H1 (cell line): ENCODE results near the gene SPOCD1. TPM values are rescaled to one million over a fixed set of nuclear protein-coding genes. Genes with fewer than 3 reads are reported as not detected.

ENCODE experiments used
- CHD7 ChIP-seq: fragments of 300-600 bp; sonication (generic); IDR thresholded peaks from 2 replicates; pipeline ENCODE4 v1.7.1; 2012; ENCODE audit warnings: low read length, moderate library complexity, mild to moderate bottlenecking, inconsistent platforms; ENCODE audit not compliant: insufficient replicate concordance
- polyA plus RNA-seq, 7 experiments: library from polyadenylated mRNA; depleted of rRNA in 3 of 7; stranded (reverse) in 5 of 7; unstranded in 2 of 7; fragments of >200 nt in 5 of 7; fragments of 200-250 nt in 2 of 7; gene quantifications; 1 replicate in 5 of 7; 2 replicates in 1 of 7; 4 replicates in 1 of 7; pipeline versions ENCODE4 v1.2.1 to v1.2.3, GENCODE V29; 2011 to 2013; ENCODE audit warnings: missing spikeins in 2 of 7, mixed read lengths in 2 of 7
- total RNA-seq: library from RNA; stranded (reverse); fragmentation: NEBNext Ultra II Directional; extraction: Animal tissue kit (Norgen Biotek cat#: 25700); gene quantifications from 2 replicates; pipeline ENCODE4 v1.2.1, GENCODE V29; 2021

The SPOCD1 gene
- total and polyA plus RNA-seq, 2 of the 8 experiments (the other 6 are each of a cell fraction or from before 2014, with no cell fraction given), result 1.8 to 2.9 TPM

DNA sequence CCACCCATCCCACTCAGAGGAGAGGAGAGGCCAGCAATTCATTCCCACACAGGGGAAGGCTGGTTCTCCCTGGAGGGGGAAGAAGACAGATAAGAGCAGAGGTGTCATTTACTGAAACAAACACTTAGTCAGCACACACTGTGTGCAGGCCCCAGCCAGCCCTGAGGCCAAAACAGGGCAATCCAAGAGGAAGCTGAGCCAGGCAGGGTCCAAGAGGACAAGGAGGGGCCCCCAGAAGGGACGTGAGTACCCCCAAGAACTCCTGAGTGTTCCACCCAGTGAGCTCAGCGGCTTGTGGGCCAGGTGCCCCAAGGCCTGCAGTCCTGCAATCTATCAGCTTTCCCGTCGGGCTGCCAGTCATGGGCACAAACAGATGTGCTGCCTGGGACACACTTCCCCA is 67.5 kb downstream of the SPOCD1 start (continued):
- TF ChIP-seq CHD7, result no peak
